Liver (tissue), 3 donors: ENCODE data around the gene DZIP1.

Experiments
- GABPA ChIP-seq, 2 donors: IDR thresholded peaks in 1 of 2; conservative IDR thresholded peaks in 1 of 2; 2 replicates each; pipeline ENCODE4 v1.6.1; 2016; ENCODE audit warnings: antibody characterized with exemption in 2 of 2, mild to moderate bottlenecking in 1 of 2, moderate library complexity in 1 of 2
- JUND ChIP-seq, 2 donors: IDR thresholded peaks; 2 replicates each; pipeline ENCODE4 v1.6.1; 2016; ENCODE audit warnings: antibody characterized with exemption in 2 of 2
- TF ChIP-seq, protein P1 (sequence below): IDR thresholded peaks from 2 replicates; pipeline ENCODE4 v1.6.1; 2016; ENCODE audit warnings: antibody characterized with exemption
- TF ChIP-seq, protein P2 (sequence below): fragments of 150-350 bp; IDR thresholded peaks from 2 replicates; pipeline ENCODE4 v1.5.1; 2017; ENCODE audit warnings: improper control_type of control experiment, low read depth, low read length; ENCODE audit not compliant: missing input control
- donor health status: healthy.
- donor health status: healthy.

DNA sequence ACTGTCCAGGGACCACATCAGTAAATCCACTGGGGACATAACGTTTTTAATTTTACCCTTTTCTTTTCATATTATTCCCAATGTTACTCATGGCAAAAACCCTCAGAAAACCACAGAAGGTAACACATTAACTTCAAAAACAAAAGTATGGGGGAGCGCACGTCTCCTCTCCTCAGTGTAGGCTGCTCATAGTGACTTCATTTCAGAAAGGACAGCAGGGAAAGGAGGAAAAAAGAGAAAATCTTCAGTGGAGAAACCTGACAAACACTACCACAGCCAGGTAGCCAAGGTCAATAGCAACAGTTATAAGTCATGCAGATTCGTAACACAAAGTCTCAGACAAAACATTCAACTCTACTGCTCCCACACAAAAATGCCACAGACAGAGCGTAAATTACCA, 21.4 kb downstream of the DZIP1 start:
- TF ChIP-seq JUND (IDR thresholded peaks at IDR 0.05) = no peak
- TF ChIP-seq, protein P1, sequence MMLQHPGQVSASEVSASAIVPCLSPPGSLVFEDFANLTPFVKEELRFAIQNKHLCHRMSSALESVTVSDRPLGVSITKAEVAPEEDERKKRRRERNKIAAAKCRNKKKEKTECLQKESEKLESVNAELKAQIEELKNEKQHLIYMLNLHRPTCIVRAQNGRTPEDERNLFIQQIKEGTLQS = no peak
- TF ChIP-seq, protein P2, sequence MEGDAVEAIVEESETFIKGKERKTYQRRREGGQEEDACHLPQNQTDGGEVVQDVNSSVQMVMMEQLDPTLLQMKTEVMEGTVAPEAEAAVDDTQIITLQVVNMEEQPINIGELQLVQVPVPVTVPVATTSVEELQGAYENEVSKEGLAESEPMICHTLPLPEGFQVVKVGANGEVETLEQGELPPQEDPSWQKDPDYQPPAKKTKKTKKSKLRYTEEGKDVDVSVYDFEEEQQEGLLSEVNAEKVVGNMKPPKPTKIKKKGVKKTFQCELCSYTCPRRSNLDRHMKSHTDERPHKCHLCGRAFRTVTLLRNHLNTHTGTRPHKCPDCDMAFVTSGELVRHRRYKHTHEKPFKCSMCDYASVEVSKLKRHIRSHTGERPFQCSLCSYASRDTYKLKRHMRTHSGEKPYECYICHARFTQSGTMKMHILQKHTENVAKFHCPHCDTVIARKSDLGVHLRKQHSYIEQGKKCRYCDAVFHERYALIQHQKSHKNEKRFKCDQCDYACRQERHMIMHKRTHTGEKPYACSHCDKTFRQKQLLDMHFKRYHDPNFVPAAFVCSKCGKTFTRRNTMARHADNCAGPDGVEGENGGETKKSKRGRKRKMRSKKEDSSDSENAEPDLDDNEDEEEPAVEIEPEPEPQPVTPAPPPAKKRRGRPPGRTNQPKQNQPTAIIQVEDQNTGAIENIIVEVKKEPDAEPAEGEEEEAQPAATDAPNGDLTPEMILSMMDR = no peak
- no peak for TF ChIP-seq GABPA (IDR thresholded peaks at IDR 0.05 in 1 of 2, conservative IDR thresholded peaks at IDR 0.05 in 1 of 2)
